A549 (cell line): Measurements from ENCODE around the gene BBS9. TPM values are rescaled to one million over a fixed set of nuclear protein-coding genes. Genes with fewer than 3 reads are reported as not detected.
"Not testable (repeated sequence)": the region's sequence is repeated elsewhere in the genome, so short reads cannot be mapped to it uniquely, and the experiment has no call there.

Experiments
- ATAC-seq, 2 experiments: fragments of 200-7000 bp in 1 of 2; fragments of >200 bp in 1 of 2; cut with Nextera tagmentation in 1 of 2; cut with Tn5 transposase in 1 of 2; 3 replicates each; pipeline versions ENCODE4 v1.8.0 to v1.9.1; 2018 to 2020; ENCODE audit warnings: mild to moderate bottlenecking in 1 of 2, moderate library complexity in 1 of 2
- CTCF ChIA-PET: fragments of 300-600 bp; sonication (Branson Sonifier 250); formaldehyde crosslinking; extraction: SDS; loops from one replicate; lab custom pipeline; 2021; ENCODE audit warnings: antibody characterized with exemption, inconsistent platforms; lab: Yijun Ruan, JAX
- POLR2A ChIA-PET: fragments of 350-600 bp; formaldehyde crosslinking; extraction: SDS; loops from one replicate; lab custom pipeline; 2021; ENCODE audit warnings: antibody characterized with exemption, inconsistent platforms; lab: Yijun Ruan, JAX
- DNase-seq, 2 experiments: peaks; one replicate each; pipeline versions ENCODE4 v3.0.0 to v3.0.0-alpha.2; 2011 to 2016; ENCODE audit warnings: low read depth in 1 of 2, low spot score in 1 of 2
- FAIRE-seq: peaks from 2 replicates; lab custom pipeline; 2011; peaks lifted over from hg19 to GRCh38; lab: Jason Lieb, UNC
- H3K27ac ChIP-seq, 2 experiments: fragments of >200 bp; sonication (Bioruptor Twin); formaldehyde crosslinking; 3 replicates each; pipeline ENCODE4 v1.5.1; 2016 to 2017
- H3K4me1 ChIP-seq: fragments of >200 bp; sonication (Bioruptor Twin); formaldehyde crosslinking; 3 replicates; pipeline ENCODE4 v1.6.1; 2016
- H3K4me2 ChIP-seq: fragments of >200 bp; sonication (Bioruptor Twin); formaldehyde crosslinking; 3 replicates; pipeline ENCODE4 v1.6.1; 2016
- H3K4me3 ChIP-seq: fragments of >200 bp; sonication (Bioruptor Twin); formaldehyde crosslinking; 3 replicates; pipeline ENCODE4 v1.5.1; 2016
- H3K9me3 ChIP-seq: fragments of >200 bp; sonication (Bioruptor Twin); formaldehyde crosslinking; 3 replicates; pipeline ENCODE4 v1.6.1; 2016
- FOSL2 ChIP-seq, 2 experiments: fragments of 450-650 bp in 1 of 2; fragments of >200 bp in 1 of 2; sonication (Bioruptor Twin) in 1 of 2; formaldehyde crosslinking; IDR thresholded peaks; 2 replicates each; pipeline versions ENCODE4 v1.5.0 to v1.6.1; 2016 to 2020; ENCODE audit warnings: mild to moderate bottlenecking in 1 of 2, moderate library complexity in 1 of 2
- HOXB13 ChIP-seq: fragments of 250-450 bp; sonication (Bioruptor Pico); IDR thresholded peaks from 2 replicates; pipeline ENCODE4 v1.5.0; 2020; ENCODE audit warnings: low read depth, mild to moderate bottlenecking, moderate library complexity
- KDM1A ChIP-seq: fragments of 200-600 bp; sonication (generic); IDR thresholded peaks from 2 replicates; pipeline ENCODE4 v1.6.1; 2016; ENCODE audit warnings: low read depth, mild to moderate bottlenecking
- MAFK ChIP-seq: fragments of 450-650 bp; IDR thresholded peaks from 2 replicates; pipeline ENCODE4 v1.6.1; 2014; ENCODE audit not compliant: partially characterized antibody
- MAZ ChIP-seq: fragments of 150-350 bp; IDR thresholded peaks from 2 replicates; pipeline ENCODE4 v1.6.1; 2014; ENCODE audit warnings: antibody characterized with exemption, low read depth, low read length, borderline replicate concordance
- MYC ChIP-seq: IDR thresholded peaks from 2 replicates; pipeline ENCODE4 v1.6.1; 2012; ENCODE audit warnings: mild to moderate bottlenecking, inconsistent platforms, low read length, improper control_type of control experiment, borderline replicate concordance
- NFE2L2 ChIP-seq: fragments of 150-350 bp; conservative IDR thresholded peaks from 2 replicates; pipeline ENCODE4 v1.6.1; 2014; ENCODE audit warnings: low read length
- PHF8 ChIP-seq: fragments of 200-600 bp; sonication (generic); IDR thresholded peaks from 2 replicates; pipeline ENCODE4 v1.6.1; 2016; ENCODE audit warnings: low read depth, mild to moderate bottlenecking, antibody characterized with exemption, moderate library complexity, borderline replicate concordance
- RAD21 ChIP-seq, 2 experiments: fragments of >200 bp in 1 of 2; sonication (Bioruptor Twin) in 1 of 2; formaldehyde crosslinking in 1 of 2; IDR thresholded peaks in 1 of 2; conservative IDR thresholded peaks in 1 of 2; 2 replicates in 1 of 2; 3 replicates in 1 of 2; pipeline ENCODE4 v1.6.1; 2012 to 2018; ENCODE audit warnings: inconsistent platforms in 1 of 2
- SREBF2 ChIP-seq: fragments of 450-650 bp; IDR thresholded peaks from 2 replicates; pipeline ENCODE4 v1.6.1; 2014; ENCODE audit warnings: mild to moderate bottlenecking, moderate library complexity
- TFCP2L1 ChIP-seq: fragments of 250-450 bp; sonication (Bioruptor Pico); IDR thresholded peaks from 2 replicates; pipeline ENCODE4 v1.5.0; 2021; ENCODE audit warnings: mild to moderate bottlenecking
- ZC3H11A ChIP-seq: fragments of 450-650 bp; IDR thresholded peaks from 2 replicates; pipeline ENCODE4 v1.6.1; 2014; ENCODE audit warnings: antibody characterized with exemption, mild to moderate bottlenecking
- ZSCAN20 ChIP-seq: fragments of 250-450 bp; sonication (Bioruptor Pico); IDR thresholded peaks from 2 replicates; pipeline ENCODE4 v1.8.0; 2022; ENCODE audit warnings: mild to moderate bottlenecking, moderate library complexity
- WGBS: methylation state at CpG from one replicate; pipeline ENCODE4 v1.1.6; 2017; ENCODE audit errors: missing lambda C conversion rate; 5-methylcytosine and 5-hydroxymethylcytosine counted together
- polyA plus RNA-seq, 4 experiments: library from polyadenylated mRNA; depleted of rRNA in 3 of 4; stranded (reverse); fragments of >200 nt; fragmentation: RNase III in 1 of 4; extraction: RNeasy Plus Mini Kit Qiagen cat#74134 plus additional on column Dnase treatment in 1 of 4; gene quantifications; 2 replicates in 3 of 4; 3 replicates in 1 of 4; pipeline ENCODE4 v1.2.3, GENCODE V29; 2011 to 2017
- TF ChIP-seq, protein P1 (sequence below): IDR thresholded peaks from 2 replicates; pipeline ENCODE4 v1.6.1; 2012
- TF ChIP-seq, protein P2 (sequence below): fragments of 250-450 bp; sonication (Bioruptor Pico); IDR thresholded peaks from 2 replicates; pipeline ENCODE4 v1.5.0; 2020; ENCODE audit warnings: low read depth, mild to moderate bottlenecking, moderate library complexity
- TF ChIP-seq, protein P3 (sequence below): fragments of 250-450 bp; sonication (Bioruptor Pico); IDR thresholded peaks from 2 replicates; pipeline ENCODE4 v1.5.0; 2021; ENCODE audit warnings: mild to moderate bottlenecking, moderate library complexity, borderline replicate concordance
- TF ChIP-seq, protein P4 (sequence below): IDR thresholded peaks from 2 replicates; pipeline ENCODE4 v1.6.1; 2012; ENCODE audit warnings: low read depth, borderline replicate concordance
- TF ChIP-seq, protein P5 (sequence below): fragments of >200 bp; sonication (Bioruptor Twin); formaldehyde crosslinking; IDR thresholded peaks from 3 replicates; pipeline ENCODE4 v1.6.1; 2016

BBS9 gene
- polyA plus RNA-seq, 2 of the 4 experiments (the other 2 are of a cell fraction) = 8.3 to 9.1 TPM

DNA sequence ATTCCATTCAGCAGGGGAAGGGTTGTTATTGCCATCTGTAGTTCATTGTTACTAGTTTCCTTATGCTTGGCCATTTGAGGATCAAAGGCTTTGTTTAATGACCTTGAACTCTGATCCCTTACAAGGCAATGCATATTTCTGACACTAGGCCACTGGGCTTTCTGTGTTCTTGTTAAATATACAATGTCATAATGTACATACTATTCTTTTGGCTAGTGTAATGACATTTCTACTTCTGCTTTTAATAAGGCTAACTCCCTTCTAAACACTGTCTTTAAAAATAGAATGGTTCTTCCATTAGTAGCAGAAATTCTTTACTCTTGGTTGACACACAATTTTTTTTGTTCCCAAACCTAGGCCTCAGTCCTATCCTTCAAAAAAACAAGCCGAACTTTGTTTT is 86.6 kb downstream of the BBS9 start:
- no peak for FAIRE-seq
- ChIA-PET CTCF (no interaction called here), POLR2A (no interaction called here)

DNA sequence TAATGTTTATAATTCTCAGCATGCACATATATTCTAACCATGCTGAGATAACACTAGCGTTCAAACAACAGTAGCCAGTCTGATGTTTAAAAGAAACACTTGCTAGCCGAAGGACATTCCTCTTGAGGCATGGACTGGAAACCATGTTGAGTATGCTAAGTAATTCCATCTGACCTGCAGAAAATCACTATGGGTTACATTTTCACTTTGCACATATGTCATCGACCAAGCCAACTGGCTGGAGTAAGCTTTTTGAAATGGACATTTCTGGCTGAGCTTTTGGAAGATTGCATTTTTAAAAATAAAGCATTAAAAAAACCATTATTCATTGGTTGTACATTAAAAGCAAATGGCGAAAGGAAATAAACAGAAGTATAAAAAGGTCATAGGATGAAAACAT is 88.2 kb downstream of the BBS9 start:
- ChIA-PET POLR2A (no interaction called here), CTCF (no interaction called here)
- Histone ChIP-seq H3K4me3 (no peak overlapping the region), H3K9me3 (peaks cover 3% of the 10 kb centered on the region; the same call in 1 of the 3 replicates), H3K27ac (no peak overlapping the region), H3K4me2 (no peak overlapping the region), H3K4me1 (no peaks in the 10 kb centered on the region)
- no peak for DNase-seq
- FAIRE-seq = no peak
- TF ChIP-seq, protein P1, sequence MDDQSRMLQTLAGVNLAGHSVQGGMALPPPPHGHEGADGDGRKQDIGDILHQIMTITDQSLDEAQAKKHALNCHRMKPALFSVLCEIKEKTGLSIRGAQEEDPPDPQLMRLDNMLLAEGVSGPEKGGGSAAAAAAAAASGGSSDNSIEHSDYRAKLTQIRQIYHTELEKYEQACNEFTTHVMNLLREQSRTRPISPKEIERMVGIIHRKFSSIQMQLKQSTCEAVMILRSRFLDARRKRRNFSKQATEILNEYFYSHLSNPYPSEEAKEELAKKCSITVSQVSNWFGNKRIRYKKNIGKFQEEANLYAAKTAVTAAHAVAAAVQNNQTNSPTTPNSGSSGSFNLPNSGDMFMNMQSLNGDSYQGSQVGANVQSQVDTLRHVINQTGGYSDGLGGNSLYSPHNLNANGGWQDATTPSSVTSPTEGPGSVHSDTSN = no peak
- ATAC-seq = no peak
- 79% methylated on average over 4 of the region's 4 CpGs for WGBS

More for the DNA sequence above, 86.6 kb downstream of the BBS9 start:
- Histone ChIP-seq H3K4me2 (no peak overlapping the region), H3K27ac (no peak overlapping the region), H3K9me3 (peaks cover 6% of the 10 kb centered on the region; the same call in 1 of the 3 replicates), H3K4me3 (no peak overlapping the region), H3K4me1 (no peaks in the 10 kb centered on the region)
- no peak for DNase-seq
- ATAC-seq = no peak
- 91% methylated on average over 1 of the region's 1 CpG for WGBS
- TF ChIP-seq RAD21 (conservative IDR thresholded peaks at IDR 0.05 in 1 of 2, IDR thresholded peaks at IDR 0.05 in 1 of 2) (no peak), FOSL2 (IDR thresholded peaks at IDR 0.05) (no peak), FOSL2 (CRISPR knock-in tag; IDR thresholded peaks at IDR 0.05) (no peak), MYC (no peak), SREBF2 (no peak), ZC3H11A (no peak), MAZ (no peak), TFCP2L1 (CRISPR knock-in tag) (no peak), HOXB13 (no peak), PHF8 (no peak), NFE2L2 (no peak), ZSCAN20 (CRISPR knock-in tag) (no peak), KDM1A (no peak), MAFK (no peak)
- TF ChIP-seq, protein P2, sequence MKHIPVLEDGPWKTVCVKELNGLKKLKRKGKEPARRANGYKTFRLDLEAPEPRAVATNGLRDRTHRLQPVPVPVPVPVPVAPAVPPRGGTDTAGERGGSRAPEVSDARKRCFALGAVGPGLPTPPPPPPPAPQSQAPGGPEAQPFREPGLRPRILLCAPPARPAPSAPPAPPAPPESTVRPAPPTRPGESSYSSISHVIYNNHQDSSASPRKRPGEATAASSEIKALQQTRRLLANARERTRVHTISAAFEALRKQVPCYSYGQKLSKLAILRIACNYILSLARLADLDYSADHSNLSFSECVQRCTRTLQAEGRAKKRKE (CRISPR knock-in tag) = no peak
- TF ChIP-seq, protein P3, sequence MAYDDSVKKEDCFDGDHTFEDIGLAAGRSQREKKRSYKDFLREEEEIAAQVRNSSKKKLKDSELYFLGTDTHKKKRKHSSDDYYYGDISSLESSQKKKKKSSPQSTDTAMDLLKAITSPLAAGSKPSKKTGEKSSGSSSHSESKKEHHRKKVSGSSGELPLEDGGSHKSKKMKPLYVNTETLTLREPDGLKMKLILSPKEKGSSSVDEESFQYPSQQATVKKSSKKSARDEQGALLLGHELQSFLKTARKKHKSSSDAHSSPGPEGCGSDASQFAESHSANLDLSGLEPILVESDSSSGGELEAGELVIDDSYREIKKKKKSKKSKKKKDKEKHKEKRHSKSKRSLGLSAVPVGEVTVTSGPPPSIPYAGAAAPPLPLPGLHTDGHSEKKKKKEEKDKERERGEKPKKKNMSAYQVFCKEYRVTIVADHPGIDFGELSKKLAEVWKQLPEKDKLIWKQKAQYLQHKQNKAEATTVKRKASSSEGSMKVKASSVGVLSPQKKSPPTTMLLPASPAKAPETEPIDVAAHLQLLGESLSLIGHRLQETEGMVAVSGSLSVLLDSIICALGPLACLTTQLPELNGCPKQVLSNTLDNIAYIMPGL = no peak
- TF ChIP-seq, protein P4, sequence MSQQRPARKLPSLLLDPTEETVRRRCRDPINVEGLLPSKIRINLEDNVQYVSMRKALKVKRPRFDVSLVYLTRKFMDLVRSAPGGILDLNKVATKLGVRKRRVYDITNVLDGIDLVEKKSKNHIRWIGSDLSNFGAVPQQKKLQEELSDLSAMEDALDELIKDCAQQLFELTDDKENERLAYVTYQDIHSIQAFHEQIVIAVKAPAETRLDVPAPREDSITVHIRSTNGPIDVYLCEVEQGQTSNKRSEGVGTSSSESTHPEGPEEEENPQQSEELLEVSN = no peak
- TF ChIP-seq, protein P5, sequence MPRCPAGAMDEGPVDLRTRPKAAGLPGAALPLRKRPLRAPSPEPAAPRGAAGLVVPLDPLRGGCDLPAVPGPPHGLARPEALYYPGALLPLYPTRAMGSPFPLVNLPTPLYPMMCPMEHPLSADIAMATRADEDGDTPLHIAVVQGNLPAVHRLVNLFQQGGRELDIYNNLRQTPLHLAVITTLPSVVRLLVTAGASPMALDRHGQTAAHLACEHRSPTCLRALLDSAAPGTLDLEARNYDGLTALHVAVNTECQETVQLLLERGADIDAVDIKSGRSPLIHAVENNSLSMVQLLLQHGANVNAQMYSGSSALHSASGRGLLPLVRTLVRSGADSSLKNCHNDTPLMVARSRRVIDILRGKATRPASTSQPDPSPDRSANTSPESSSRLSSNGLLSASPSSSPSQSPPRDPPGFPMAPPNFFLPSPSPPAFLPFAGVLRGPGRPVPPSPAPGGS = no peak

DNA sequence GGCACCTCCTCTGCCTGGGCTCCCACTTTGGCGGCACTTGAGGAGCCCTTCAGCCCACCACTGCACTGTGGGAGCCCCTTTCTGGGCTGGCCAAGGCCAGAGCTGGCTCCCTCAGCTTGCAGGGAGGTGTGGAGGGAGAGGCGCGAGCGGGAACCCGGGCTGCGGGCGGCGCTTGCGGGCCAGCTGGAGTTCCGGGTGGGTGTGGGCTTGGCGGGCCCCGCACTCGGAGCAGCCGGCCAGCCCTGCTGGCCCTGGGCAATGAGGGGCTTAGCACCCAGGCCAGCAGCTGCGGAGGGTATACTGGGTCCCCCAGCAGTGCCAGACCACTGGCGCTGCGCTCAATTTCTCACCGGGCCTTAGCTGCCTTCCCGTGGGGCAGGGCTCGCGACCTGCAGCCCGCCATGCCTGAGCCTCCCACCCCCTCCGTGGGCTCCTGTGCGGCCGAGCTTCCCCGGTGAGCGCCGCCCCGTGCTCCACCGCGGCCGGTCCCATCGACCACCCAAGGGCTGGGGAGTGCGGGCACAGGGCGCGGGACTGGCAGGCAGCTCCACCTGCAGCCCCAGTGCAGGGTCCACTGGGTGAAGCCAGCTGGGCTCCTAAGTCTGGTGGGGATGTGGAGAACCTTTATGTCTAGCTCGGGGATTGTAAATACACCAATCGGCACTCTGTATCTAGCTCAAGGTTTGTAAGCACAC is 89.6 kb downstream of the BBS9 start:
- DNase-seq, CTCF ChIA-PET, FAIRE-seq, H3K4me3 ChIP-seq, H3K9me3 ChIP-seq, H3K4me2 ChIP-seq, POLR2A ChIA-PET, H3K4me1 ChIP-seq, H3K27ac ChIP-seq, ATAC-seq: not testable (repeated sequence)
- 83% methylated on average over 18 of the region's 38 CpGs for WGBS
